HG03457 (cell line): ENCODE measurements around the gene CCL21.
"Not testable (repeated sequence)": the region's sequence is repeated elsewhere in the genome, so short reads cannot be mapped to it uniquely, and the experiment has no call there.

Experiments used
- ATAC-seq: cut with Tn5 transposase; IDR thresholded peaks from one replicate; pipeline ENCODE4 v1.9.1; 2021; ENCODE audit warnings: moderate number of reproducible peaks; ENCODE audit not compliant: unreplicated experiment

The CCL21 gene

GRCh38 chr9:34710023-34710422 lies at the start of gene CCL21:
Gene CCL21 (minus strand): TSS chr9:34710136. CDS start chr9:34710066, 70 bp downstream.
- no peak for ATAC-seq

GRCh38 chr9:34759432-34760134 lies 49.6 kb upstream of the CCL21 start:
- ATAC-seq: no peak

- not testable (repeated sequence) for ATAC-seq
Measured at GRCh38 chr9:34750320-34750719, 40.4 kb upstream of the CCL21 start.

GRCh38 chr9:34746526-34746925 lies 36.6 kb upstream of the CCL21 start:
- ATAC-seq: no peak

DNA sequence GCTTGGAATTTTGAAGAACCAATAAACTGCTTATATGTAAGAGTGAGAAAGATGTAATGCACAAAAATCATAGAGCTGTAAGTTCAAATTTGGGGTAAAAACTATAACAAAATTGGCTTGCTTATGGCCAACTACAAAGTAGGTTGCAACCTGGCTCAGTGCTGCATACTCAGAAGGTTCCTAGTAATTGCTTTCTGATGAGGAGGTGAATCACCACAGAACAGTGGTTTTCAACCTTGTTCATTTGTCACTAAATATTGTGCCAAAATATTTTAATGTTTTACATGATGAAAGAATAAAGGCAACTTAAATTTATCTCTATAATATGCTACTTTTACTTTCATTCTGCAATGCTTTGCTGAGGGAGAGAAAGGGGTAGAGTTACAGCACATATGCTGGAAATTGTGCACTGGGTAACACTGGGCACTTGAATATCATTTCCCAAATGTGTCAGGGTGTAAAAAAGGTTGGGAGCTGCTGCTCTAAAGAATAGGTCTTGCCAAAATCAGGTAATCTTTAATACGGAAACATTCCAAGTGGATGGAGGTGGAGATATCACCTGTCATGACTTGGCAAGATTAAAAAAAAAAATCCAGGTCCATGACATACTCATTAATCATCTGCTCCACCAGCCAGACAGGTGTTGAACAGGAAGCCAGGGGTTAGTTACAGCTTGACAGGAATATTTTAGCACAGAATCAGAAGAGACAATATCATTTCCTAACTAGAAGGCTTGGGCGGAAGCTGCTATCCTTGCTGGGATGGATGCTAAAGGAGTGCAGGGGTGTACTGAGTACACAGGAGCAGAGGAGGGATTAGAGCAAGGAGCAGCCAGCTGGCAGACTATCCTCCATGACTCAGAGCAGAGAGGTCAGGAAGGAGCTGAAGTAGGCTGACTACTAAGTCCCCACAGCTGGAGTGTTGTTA lies 34.6 kb upstream of the CCL21 start:
- ATAC-seq: no peak

GRCh38 chr9:34742710-34743109 lies 32.8 kb upstream of the CCL21 start:
- ATAC-seq: no peak

DNA sequence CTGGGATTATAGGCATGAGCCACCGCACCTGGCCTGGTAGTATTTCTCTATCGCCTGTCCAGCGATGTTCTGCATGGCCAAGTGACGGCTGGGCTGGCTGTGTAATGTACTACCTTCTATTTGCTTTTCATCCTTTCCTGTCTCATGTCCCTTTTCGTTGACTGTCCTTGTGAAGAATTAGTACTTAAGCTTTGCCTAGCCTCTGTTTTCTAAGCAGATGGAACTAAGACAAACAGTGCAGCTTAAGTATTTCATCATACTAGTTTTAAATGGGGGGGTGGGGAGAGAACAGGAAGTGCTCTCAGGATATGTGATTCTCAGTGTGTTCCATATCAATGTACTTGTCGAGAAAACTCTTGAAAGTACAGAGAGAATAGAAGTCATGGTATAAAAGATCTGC lies 31.7 kb upstream of the CCL21 start:
- no peak for ATAC-seq

DNA sequence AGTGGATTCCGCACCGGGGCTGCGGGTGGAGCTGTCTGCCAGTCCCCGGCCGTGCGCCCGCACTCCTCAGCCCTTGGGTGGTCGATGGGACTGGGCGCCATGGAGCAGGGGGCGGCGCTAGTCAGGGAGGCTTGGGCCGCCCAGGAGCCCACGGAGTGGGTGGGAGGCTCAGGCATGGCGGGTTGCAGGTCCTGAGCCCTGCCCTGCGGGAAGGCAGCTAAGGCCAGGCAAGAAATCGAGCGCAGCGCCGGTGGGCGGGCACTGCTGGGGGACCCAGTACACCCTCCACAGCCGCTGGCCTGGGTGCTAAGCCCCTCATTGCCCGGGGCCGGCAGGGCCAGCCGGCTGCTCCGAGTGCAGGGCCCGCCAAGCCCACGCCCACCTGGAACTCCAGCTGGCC lies 30.2 kb upstream of the CCL21 start:
- not testable (repeated sequence) for ATAC-seq

GRCh38 chr9:34737677-34738260 lies 27.8 kb upstream of the CCL21 start:
- ATAC-seq: no peak

DNA sequence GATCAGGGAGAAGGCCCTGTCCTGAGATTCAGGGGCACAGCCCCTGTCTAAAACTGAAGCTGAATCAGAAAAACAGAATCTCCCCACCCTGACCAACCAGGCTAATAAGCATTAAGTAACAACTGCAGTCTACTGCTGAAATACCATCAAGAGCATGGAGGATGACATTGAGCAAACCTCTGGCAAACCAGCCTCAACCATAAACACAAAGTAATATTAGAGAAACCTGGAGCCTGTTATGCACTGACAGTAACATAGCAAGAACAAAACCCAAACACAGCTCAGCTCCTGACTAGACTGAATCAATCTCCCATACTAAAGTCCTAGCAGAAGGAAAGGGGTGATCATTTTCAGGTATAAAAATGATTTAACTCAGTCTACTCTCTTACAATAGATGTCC lies 24.8 kb upstream of the CCL21 start:
- ATAC-seq: no peak

DNA sequence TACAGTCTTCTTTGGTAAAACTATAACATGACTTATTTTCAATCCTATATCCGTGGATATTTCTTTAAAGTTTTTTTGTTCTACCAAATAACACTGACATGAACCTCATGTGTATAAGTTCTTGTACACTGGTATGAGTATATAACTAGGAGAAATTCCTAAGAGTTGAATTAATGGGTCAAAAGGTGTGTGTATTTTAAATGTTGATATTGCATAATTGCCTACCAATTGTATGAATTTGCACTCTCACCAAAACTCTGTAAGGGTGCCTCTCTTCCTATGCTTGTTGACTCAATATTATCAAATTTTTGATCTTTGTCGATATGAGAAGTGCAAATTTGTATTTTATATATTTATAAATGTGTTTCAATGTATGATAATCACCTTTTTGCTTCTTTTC lies 22.9 kb upstream of the CCL21 start:
- no peak for ATAC-seq

- ATAC-seq: no peak
Measured at GRCh38 chr9:34732478-34732877, 22.5 kb upstream of the CCL21 start.

DNA sequence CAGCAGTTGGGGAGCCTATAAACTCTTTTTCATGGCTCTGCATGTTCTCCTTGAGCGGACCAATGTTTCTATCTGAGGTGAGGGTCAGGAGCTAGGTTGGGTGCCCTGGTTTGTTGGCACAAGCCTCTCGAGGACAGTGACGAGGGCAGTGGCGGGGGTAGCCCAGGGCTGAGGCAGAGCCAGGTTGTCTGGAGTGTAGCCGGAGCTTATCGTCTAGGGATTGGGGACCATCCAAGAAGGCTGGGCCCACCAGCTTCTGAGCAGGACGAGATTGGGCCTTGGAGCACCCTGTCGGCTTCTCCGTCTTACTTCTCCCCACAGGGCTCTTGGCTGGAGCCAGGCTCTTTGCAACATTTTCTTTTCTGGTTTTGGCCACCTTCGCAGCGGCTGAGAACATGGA lies 13.2 kb upstream of the CCL21 start:
- no peak for ATAC-seq

DNA sequence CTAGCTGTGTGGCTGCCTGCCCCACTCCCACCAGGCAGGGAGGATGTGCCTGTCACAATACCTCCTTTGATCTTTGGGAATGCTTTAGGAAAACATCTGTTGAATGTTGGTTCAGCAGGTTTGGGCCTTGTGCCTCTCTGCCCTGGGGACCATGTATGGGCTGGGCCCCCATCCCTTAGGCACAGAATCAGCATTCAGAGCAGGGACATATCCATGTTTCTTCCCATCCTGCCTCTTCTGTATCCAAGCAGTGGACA lies 9.8 kb upstream of the CCL21 start:
- not testable (repeated sequence) for ATAC-seq

- ATAC-seq: no peak
Measured at GRCh38 chr9:34719021-34719768, 9.3 kb upstream of the CCL21 start.

DNA sequence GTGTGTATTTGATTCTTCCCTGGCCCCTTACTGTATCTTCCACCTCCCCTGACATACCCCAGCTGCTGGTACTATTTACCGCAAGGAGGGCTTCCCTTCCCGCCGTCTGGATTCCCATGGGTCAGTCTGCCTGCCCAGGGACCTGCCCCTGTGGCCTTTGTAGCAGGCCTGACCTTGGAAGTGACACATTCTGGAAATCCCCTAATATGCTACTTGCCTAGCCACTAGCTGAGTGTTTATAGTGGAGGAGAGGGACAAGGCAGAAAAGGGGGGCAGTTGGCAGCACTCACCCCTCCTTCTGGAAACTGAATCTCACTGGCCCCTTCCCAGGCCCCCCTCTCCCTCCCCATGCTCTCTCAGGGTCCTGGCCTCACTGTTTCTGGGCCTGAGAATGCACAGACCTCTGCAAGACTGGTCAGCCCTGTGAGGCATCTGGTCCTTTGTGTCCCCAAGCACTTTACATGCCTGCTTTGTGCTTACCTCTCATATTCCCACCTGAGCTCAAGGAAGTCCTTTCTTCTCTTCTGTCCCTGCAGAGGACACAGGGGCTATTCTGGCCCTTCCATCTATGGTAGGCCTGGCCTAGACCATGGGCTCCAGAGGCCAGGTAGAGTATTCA lies 8.2 kb upstream of the CCL21 start:
- no peak for ATAC-seq

- ATAC-seq: no peak
Measured at GRCh38 chr9:34716711-34717110, 6.8 kb upstream of the CCL21 start.

DNA sequence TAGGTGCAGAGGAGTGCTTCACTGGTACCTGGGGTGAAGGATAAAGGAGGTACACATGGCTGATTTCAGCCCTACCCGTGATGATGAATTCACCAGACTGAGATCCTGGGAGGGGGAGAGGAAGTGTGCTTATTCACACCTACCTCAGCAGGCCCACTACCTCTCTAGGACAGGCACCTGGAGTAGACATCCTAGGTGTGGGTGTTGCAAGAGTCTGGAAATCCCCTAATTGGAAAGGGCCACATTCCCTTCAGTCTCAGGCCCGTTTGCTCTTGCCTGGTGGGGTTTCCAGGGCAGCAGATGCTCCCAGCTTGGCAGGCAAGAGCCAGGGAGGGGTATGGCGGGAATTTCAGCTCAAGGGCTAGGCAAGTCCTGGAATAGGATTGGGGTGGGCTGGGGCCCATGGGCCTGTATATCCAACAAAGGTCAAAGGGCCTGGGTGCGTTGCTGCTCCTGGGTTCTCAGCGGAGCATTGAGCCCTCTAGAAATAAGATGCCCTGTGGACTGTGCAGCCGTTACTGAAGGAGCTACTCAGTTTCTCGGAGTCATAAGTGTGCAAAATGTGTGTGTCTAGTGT lies 5.8 kb upstream of the CCL21 start:
- ATAC-seq: no peak

DNA sequence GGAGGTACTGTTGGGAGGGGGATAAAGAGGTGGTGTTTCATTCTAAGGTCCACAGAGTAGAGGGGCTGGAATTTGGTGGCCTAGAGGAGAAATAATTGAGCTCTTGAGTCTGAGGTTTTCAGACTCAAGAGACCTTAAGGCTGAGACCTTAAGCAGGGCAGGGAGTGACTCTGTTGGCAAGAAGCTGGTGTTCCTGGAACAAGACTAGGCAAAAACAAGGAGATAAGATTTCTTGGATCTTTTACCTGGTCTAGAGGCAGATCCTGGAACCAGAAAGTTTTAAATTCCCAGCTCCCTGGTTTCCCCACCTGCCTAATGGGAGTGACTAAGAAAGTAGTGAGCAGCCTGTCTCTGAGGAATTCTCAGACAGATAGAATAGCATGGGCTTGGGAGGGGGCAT lies 4.1 kb upstream of the CCL21 start:
- ATAC-seq: no peak

DNA sequence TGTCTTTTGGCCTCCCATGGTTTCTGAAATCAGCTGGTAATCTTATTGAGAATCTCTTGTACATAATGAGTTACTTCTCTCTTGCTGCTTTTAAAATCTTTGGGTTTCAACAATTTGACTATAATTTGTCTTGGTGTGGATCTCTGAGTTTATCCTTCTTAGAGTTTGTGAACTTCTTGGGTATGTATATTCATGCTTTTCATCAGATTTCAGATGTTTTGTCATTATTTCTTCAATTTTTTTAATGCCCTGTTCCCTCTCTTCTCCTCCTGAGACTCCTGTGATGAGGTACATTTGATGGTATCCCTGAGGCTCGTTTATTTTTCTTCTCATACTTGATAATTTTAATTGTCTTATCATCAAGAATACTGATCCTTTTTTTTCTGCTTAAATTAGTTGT lies 2.2 kb upstream of the CCL21 start:
- no peak for ATAC-seq
